Caki2 (cell line): ENCODE results near the gene PLD1. TPM values are rescaled to one million over a fixed set of nuclear protein-coding genes. Genes with fewer than 3 reads are reported as not detected.

Experiments
- DNase-seq: peaks from one replicate; pipeline ENCODE4 v3.0.0-alpha.2; 2015; ENCODE audit warnings: low read depth
- in situ Hi-C: cut with HindIII; loops from 2 replicates; pipeline ENCODE4 v1.10.0; 2016; ENCODE audit warnings: low sequenced_read_pairs, low pct_unique_long_range_greater_than_20kb, mixed read lengths
- total RNA-seq: library from RNA; depleted of rRNA; stranded (reverse); fragments of >200 nt; shearing (Covaris generic); gene quantifications from 2 replicates; pipeline ENCODE4 v1.2.3, GENCODE V29; 2014; ENCODE audit warnings: low replicate concordance

Gene PLD1
- total RNA-seq, 1 experiment from 2014 or later, result 6.4 TPM

DNA sequence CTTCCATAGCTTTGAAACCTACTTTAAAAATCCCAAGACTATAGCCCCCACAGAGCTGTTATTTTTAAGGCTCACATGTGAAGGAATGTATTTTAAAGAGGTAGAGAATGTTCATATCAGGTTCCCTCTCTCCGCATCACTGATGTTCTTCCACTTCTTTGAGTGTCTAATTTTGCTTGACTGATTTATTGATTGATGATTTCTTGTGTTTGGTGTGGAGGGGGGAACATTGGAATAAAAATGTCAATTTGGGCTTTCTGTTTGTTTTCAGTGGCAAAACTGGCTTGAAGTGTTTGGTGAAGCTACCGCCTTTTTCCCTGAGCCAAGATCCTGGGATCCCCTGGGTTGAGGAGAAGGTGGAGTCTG, 30.1 kb upstream of the PLD1 start:
- no peak for DNase-seq
- in situ Hi-C loops, result no loop called here

GRCh38 chr3:171839270-171839669, 29.0 kb upstream of the PLD1 start:
- in situ Hi-C loops, result no loop called here
- no peak for DNase-seq

DNA sequence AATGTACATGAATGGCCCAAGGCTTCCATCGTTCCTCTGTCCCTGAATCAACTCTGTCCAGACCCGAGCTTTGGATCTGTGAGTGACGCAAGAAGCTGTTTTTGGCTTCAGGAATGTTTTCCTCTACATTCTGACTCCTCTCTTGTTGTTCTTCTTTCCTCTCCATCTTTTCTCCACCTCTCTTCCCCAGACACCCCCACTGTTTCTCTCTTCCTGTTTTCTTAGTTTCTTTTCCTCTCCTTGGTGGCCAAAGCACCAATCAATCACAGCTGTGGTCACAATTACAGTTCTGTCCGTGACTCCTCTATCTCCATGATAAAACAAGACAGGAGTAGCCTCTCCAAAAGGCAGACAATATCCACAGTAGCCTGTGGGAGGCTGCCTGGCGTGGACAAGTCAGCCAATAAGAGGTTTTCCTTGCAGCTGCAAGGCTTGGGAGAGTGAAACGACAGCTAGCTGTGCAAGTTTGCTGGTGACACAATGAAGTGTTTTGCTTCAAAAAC, 28.0 kb upstream of the PLD1 start:
- DNase-seq, result no peak
- in situ Hi-C loops, result no loop called here

DNA sequence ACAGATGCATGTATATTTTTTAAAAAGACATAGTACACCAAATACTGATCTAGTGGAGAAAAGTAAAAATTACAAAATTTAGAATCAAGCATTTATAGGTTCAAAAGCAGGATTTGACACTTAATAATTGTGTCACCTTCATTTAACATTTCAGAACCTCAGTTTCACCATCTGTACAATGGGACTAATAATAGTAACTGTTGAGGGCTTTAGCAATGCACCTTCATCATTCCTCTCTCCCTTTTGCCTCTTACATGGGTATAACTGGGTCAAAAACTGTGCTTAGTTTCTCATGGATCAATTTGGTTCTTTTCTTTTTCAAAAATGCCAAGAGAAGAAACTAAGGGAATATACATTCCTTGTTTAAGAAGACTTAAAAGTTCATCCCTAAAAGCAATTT, 27.4 kb upstream of the PLD1 start:
- in situ Hi-C loops, result no loop called here

DNA sequence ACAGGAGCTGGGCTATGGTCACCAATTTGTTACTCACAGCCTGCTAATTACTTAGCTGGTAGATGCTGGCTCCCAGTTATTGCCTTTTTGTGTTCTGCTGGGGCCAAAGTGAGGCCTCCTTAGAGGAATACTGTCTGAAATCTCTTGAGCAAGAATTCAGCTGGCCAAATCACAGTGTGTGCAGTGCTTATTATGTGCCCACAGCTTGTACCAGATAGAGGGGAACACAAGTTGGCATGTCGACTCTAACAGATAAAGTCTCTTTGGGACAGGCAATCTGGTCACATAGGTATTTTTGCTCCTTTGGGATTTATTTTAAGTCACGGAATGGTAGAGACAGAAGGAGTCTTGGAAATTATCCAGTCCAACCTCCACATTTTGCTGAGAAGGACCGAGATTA, 26.6 kb upstream of the PLD1 start:
- in situ Hi-C loops, result no loop called here

More for the DNA sequence above, 27.4 kb upstream of the PLD1 start:
- no peak for DNase-seq

DNA sequence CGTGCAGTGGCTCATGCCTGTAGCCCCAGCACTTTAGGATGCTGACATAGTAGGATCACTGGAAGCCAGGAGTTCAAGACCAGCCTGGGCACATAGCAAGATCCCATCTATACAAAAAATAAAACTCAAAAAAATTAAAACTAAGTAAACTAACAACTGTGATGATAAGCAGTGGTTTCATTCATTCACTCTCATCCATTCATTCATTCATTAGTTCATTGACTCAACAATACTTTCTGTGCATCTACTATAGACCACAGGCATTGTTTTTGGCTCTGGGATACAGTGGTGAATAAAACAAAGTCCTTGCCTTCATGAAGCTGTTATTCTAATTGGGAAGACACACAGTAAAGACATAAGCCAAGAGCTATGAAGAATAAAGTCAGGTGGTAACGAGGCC, 25.3 kb upstream of the PLD1 start:
- DNase-seq, result no peak
- in situ Hi-C loops, result no loop called here

More for the DNA sequence above, 26.6 kb upstream of the PLD1 start:
- no peak for DNase-seq

DNA sequence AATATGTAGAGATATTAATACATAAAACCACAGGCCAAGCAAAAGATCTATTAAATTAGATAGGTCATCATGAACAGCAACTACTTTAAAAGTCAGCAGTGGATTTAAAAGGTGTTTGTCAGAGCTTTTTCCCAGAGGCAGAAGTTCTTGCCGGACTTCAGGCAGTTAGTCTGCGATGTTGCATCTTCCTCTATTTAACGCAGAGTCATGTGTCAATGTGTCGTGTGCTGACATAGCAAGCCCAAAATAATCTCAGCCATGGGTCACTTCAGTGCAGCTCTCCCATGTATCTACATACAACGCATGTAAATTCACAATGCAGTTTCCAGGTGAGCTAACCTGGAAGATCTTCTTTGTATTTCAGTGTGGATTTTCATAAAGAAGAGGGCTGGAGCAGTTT, 24.8 kb upstream of the PLD1 start:
- in situ Hi-C loops, result no loop called here
- no peak for DNase-seq

GRCh38 chr3:171834461-171834801, 24.1 kb upstream of the PLD1 start:
- in situ Hi-C loops, result no loop called here
- DNase-seq, result no peak

GRCh38 chr3:171833789-171834460, 23.6 kb upstream of the PLD1 start:
- in situ Hi-C loops, result no loop called here
- peak; percentile 45 for DNase-seq

- DNase-seq, result no peak
- in situ Hi-C loops, result no loop called here
These were observed 22.7 kb upstream of the PLD1 start for GRCh38 chr3:171832989-171833388.

DNA sequence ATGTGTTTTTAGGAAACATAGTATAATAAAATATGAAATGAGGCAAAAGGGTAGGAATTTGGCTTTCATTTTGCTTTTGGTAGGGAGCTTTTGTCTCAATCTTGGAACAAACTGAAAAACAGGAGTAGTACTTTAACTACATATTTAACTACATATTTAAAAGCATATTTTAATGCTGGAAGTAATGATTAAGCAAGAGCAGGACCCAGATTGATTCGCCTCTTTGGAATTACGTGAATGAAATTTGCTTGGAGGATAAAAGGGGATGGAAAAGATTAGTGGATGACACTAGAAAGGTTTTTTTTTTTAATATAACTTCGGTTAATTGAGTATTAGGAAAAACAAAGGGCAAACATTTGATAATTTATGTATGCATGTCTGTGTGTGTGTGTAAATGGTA, 21.7 kb upstream of the PLD1 start:
- in situ Hi-C loops, result no loop called here
- no peak for DNase-seq

GRCh38 chr3:171830518-171830875, 20.2 kb upstream of the PLD1 start:
- no peak for DNase-seq
- in situ Hi-C loops, result no loop called here

DNA sequence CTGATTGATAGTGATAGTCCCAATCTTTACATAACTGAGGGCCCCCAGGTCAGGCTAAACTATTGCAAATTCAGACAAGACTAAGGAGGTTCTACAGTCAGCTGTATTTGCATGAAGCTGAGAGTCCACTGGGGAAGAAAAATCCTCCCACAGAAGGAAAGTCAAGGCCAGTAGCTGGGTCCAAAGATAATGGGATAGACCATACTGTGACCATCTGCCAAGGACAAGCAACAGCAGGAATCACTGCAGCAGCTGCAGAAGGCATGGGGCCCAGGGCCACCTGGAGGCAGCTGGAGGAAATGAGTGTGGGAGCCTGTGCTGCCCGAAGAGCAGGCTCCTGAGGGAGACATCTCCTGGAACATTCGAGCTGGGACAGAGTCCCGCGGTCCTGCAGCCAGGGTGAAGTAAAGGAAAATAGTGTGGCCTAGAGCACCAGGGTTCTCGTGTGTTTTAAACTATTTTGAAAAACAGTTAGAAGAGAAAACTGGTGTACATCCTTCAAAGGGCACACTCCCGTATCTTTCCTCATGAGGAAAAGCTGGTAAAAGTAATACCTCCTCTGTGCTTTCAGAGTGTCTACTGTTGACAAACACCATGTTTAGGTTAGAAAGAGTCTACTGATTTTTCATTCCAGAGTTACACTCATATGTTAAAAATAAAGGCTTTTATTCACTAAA, 19.7 kb upstream of the PLD1 start:
- in situ Hi-C loops, result no loop called here
- peak; percentile 83 for DNase-seq

GRCh38 chr3:171828902-171829770, 18.9 kb upstream of the PLD1 start:
- no peak for DNase-seq
- in situ Hi-C loops, result no loop called here

DNA sequence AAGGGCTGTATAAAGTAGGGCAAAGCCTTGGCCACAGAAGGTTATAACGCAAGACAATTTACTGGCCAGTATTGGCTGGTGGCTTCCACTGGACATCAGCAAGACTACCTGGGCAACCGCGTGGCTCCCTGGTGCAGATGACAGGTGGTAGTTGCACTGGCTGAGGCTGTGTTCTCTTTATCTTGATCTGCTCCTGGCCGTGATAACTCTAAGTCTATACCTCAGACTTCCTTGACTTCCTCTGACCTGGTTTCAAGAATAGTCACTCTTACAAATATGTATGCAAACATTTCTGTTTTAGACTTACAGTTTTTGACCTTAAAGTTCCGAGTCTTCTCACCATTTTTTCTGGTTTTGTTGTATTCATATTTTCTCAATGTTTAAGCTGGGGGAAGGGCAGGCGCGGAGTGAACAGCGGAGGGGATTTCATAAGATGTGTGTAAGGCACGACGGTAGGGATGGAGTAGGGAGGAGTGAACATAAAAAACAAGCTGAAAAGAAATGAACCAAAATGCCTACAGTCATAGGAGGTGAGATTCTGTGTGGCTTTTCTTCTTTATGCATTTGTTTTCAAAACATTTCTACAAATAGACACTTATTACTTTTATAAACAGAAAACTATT, 17.7 kb upstream of the PLD1 start:
- in situ Hi-C loops, result no loop called here
- no peak for DNase-seq

GRCh38 chr3:171827385-171827784, 17.1 kb upstream of the PLD1 start:
- in situ Hi-C loops, result no loop called here
- no peak for DNase-seq

- peak; percentile 72 for DNase-seq
- in situ Hi-C loops, result no loop called here
These were observed 15.0 kb upstream of the PLD1 start for GRCh38 chr3:171825222-171825828.

- DNase-seq, result peak; percentile 81
These were observed 14.5 kb upstream of the PLD1 start for GRCh38 chr3:171824824-171825221.

More at GRCh38 chr3:171824824-171825221, 14.5 kb upstream of the PLD1 start:
- in situ Hi-C loops, result no loop called here
